Measurements from ENCODE around the gene SNCAIP.

- TF ChIP-seq CTCF (IDR thresholded peaks at IDR 0.05) (no peak), POLR2AphosphoS5 (IDR thresholded peaks at IDR 0.05; ENCODE audit: insufficient read depth in 1 of 2, low read depth in 1 of 2) (no peak)
Observed at GRCh38 chr5:122507045-122507444, 195.0 kb downstream of the SNCAIP start.
